OCI-LY1 (cell line): ENCODE data around the gene ZNF474.

Source experiments
- CTCF ChIP-seq: fragments of 200-600 bp; sonication (generic), shearing (Covaris generic); IDR thresholded peaks from 2 replicates; pipeline ENCODE4 v1.5.1; 2017; ENCODE audit warnings: mild to moderate bottlenecking, antibody characterized with exemption, low read length, moderate library complexity, mixed read lengths
- EZH2 ChIP-seq: fragments of 200-600 bp; sonication (generic), shearing (Covaris generic); IDR thresholded peaks from 2 replicates; pipeline ENCODE4 v1.8.0; 2017; ENCODE audit warnings: borderline replicate concordance, mixed run types, mild to moderate bottlenecking, antibody characterized with exemption, low read length, moderate library complexity, mixed read lengths

- no peak for TF ChIP-seq CTCF
- no peak for TF ChIP-seq EZH2
These were observed 45.7 kb downstream of the ZNF474 start for GRCh38 chr5:122175091-122175490.
